HCT116 (cell line): Measurements from ENCODE around the gene ENPP5. TPM values are rescaled to one million over a fixed set of nuclear protein-coding genes. Genes with fewer than 3 reads are reported as not detected.

Experiments
- ATAC-seq: fragments of 200-7000 bp; cut with Tn5 transposase; 2 replicates; pipeline ENCODE4 v1.9.1; 2020; ENCODE audit warnings: mild to moderate bottlenecking, moderate library complexity
- BruUV-seq: library from RNA; stranded (reverse); fragments of 400-500 nt; replicated peaks from 2 replicates; lab custom pipeline; 2021; lab: Mats Ljungman, UMichigan
- CTCF ChIA-PET: fragments of 300-600 bp; sonication (Branson Sonifier 250); formaldehyde crosslinking; loops from one replicate; lab custom pipeline; 2021; ENCODE audit warnings: antibody characterized with exemption; lab: Charles Lee
- POLR2A ChIA-PET: fragments of 300-600, 350-600 bp; sonication (Branson Sonifier 250); formaldehyde crosslinking; loops from one replicate; lab custom pipeline; 2021; ENCODE audit warnings: antibody characterized with exemption; lab: Charles Lee
- RAD21 ChIA-PET, 2 experiments: fragments of 300-600 bp; sonication (Branson Sonifier 250); formaldehyde crosslinking; loops; one replicate each; lab custom pipeline; 2023; ENCODE audit warnings: low total read pairs in 2 of 2; ENCODE audit not compliant: uncharacterized antibody in 2 of 2, unreplicated experiment in 2 of 2, low non-redundant PET in 1 of 2; lab: Charles Lee
- DNase-seq: peaks from one replicate; pipeline ENCODE4 v3.0.0-alpha.2; 2010; ENCODE audit warnings: low read depth, low spot score
- H2AFZ ChIP-seq: fragments of 200-600 bp; shearing (Covaris generic), sonication (generic); 2 replicates; pipeline ENCODE4 v1.6.1; 2017; ENCODE audit warnings: low read depth, mixed run types, mixed read lengths, antibody characterized with exemption, low read length; ENCODE audit not compliant: poor library complexity, severe bottlenecking
- H3K27ac ChIP-seq: 2 replicates; pipeline ENCODE4 v1.5.1; 2012; ENCODE audit warnings: low read depth, low read length
- H3K27me3 ChIP-seq: fragments of 200-600 bp; sonication (generic); 2 replicates; pipeline ENCODE4 v1.6.1; 2016; ENCODE audit warnings: mixed run types, low read length, mixed read lengths; ENCODE audit not compliant: insufficient read depth
- H3K36me3 ChIP-seq, 2 experiments: fragments of 200-500 bp in 1 of 2; fragments of 200-600 bp in 1 of 2; sonication (Bioruptor generic) in 1 of 2; sonication (generic) in 1 of 2; 2 replicates each; pipeline versions ENCODE4 v1.5.1 to v1.6.1; 2014 to 2016; ENCODE audit warnings: low read length in 2 of 2, inconsistent platforms in 1 of 2, mixed read lengths in 1 of 2, mixed run types in 1 of 2; ENCODE audit not compliant: insufficient read depth in 2 of 2, control insufficient read depth in 1 of 2
- H3K4me1 ChIP-seq, 2 experiments: fragments of 200-600 bp in 1 of 2; sonication (generic) in 1 of 2; 2 replicates each; pipeline versions ENCODE4 v1.5.1 to v1.6.1; 2012 to 2017; ENCODE audit warnings: low read length in 2 of 2, inconsistent platforms in 1 of 2, mild to moderate bottlenecking in 1 of 2, mixed read lengths in 1 of 2, mixed run types in 1 of 2, moderate library complexity in 1 of 2; ENCODE audit not compliant: insufficient read depth in 2 of 2, control insufficient read depth in 1 of 2
- H3K4me2 ChIP-seq: fragments of 200-600 bp; sonication (generic); 2 replicates; pipeline ENCODE4 v1.6.1; 2017; ENCODE audit warnings: mixed run types, low read length, mixed read lengths
- H3K4me3 ChIP-seq, 2 experiments: fragments of 200-600 bp in 1 of 2; sonication (generic) in 1 of 2; replicated peaks in 1 of 2; 2 replicates each; pipeline ENCODE4 v1.5.1; 2011 to 2016; ENCODE audit warnings: low read length in 2 of 2, control low read depth in 1 of 2, low read depth in 1 of 2, mild to moderate bottlenecking in 1 of 2, mixed read lengths in 1 of 2, mixed run types in 1 of 2
- H3K79me2 ChIP-seq: fragments of 200-600 bp; sonication (generic); 2 replicates; pipeline ENCODE4 v1.6.1; 2017; ENCODE audit warnings: mild to moderate bottlenecking, mixed run types, low read length, moderate library complexity, mixed read lengths; ENCODE audit not compliant: insufficient read depth
- H3K9ac ChIP-seq: fragments of 200-600 bp; sonication (generic); 2 replicates; pipeline ENCODE4 v1.6.1; 2016; ENCODE audit warnings: low read length, mixed read lengths
- H3K9me2 ChIP-seq: fragments of 200-600 bp; sonication (generic), shearing (Covaris generic); 2 replicates; pipeline ENCODE4 v1.6.1; 2017; ENCODE audit warnings: mixed run types, mild to moderate bottlenecking, moderate library complexity; ENCODE audit not compliant: insufficient read depth
- H3K9me3 ChIP-seq, 2 experiments: fragments of 200-500 bp in 1 of 2; fragments of 200-600 bp in 1 of 2; sonication (Bioruptor generic) in 1 of 2; sonication (generic) in 1 of 2; 2 replicates each; pipeline ENCODE4 v1.6.1; 2014 to 2017; ENCODE audit warnings: low read length in 2 of 2, mixed read lengths in 2 of 2, inconsistent platforms in 1 of 2, low read depth in 1 of 2, mild to moderate bottlenecking in 1 of 2, mixed run types in 1 of 2, moderate library complexity in 1 of 2; ENCODE audit not compliant: control insufficient read depth in 1 of 2, insufficient read depth in 1 of 2
- H4K20me1 ChIP-seq: fragments of 200-600 bp; sonication (generic), shearing (Covaris generic); 2 replicates; pipeline ENCODE4 v1.6.1; 2017; ENCODE audit warnings: mixed run types, mild to moderate bottlenecking, moderate library complexity; ENCODE audit not compliant: insufficient read depth
- CEBPB ChIP-seq: IDR thresholded peaks from 2 replicates; pipeline ENCODE4 v1.6.1; 2012; ENCODE audit warnings: low read depth
- EGR1 ChIP-seq: IDR thresholded peaks from 2 replicates; pipeline ENCODE4 v1.6.1; 2012; ENCODE audit warnings: low read depth
- EZH2 ChIP-seq: fragments of 200-600 bp; sonication (generic); IDR thresholded peaks from 2 replicates; pipeline ENCODE4 v1.6.1; 2017; ENCODE audit warnings: antibody characterized with exemption, mixed run types
- EZH2phosphoT487 ChIP-seq: fragments of 200-600 bp; IDR thresholded peaks from 2 replicates; pipeline ENCODE4 v1.6.1; 2018; ENCODE audit warnings: antibody characterized with exemption, borderline replicate concordance
- FOSL1 ChIP-seq: IDR thresholded peaks from 2 replicates; pipeline ENCODE4 v1.6.1; 2012; ENCODE audit warnings: low read depth
- POLR2A ChIP-seq: IDR thresholded peaks from 2 replicates; pipeline ENCODE4 v1.7.0; 2011; ENCODE audit warnings: borderline replicate concordance; ENCODE audit not compliant: insufficient read depth, insufficient read length; ENCODE audit errors: extremely low read depth
- POLR2AphosphoS5 ChIP-seq: IDR thresholded peaks from 2 replicates; pipeline ENCODE4 v1.6.1; 2011; ENCODE audit warnings: mild to moderate bottlenecking, low read depth, low read length, moderate library complexity
- RAD21 ChIP-seq: IDR thresholded peaks from 2 replicates; pipeline ENCODE4 v1.6.1; 2012; ENCODE audit warnings: low read depth, mild to moderate bottlenecking
- REST ChIP-seq: IDR thresholded peaks from 2 replicates; pipeline ENCODE4 v1.6.1; 2012; ENCODE audit warnings: low read depth
- SIN3A ChIP-seq: IDR thresholded peaks from 2 replicates; pipeline ENCODE4 v1.6.1; 2012; ENCODE audit warnings: low read depth
- SP1 ChIP-seq: IDR thresholded peaks from 2 replicates; pipeline ENCODE4 v1.6.1; 2012; ENCODE audit warnings: low read depth
- TCF7L2 ChIP-seq: IDR thresholded peaks from 2 replicates; pipeline ENCODE4 v1.7.0; 2011; ENCODE audit warnings: borderline replicate concordance, inconsistent platforms; ENCODE audit not compliant: insufficient read depth, insufficient read length; ENCODE audit errors: extremely low read depth
- YY1 ChIP-seq: IDR thresholded peaks from 2 replicates; pipeline ENCODE4 v1.6.1; 2011; ENCODE audit warnings: low read length, low read depth, moderate library complexity, mild to moderate bottlenecking; ENCODE audit not compliant: insufficient replicate concordance; ENCODE audit errors: extremely low read depth
- ZFX ChIP-seq: fragments of 450-650 bp; IDR thresholded peaks from 2 replicates; pipeline ENCODE4 v1.6.1; 2017
- intact Hi-C: fragments of 100-400 bp; cut with micrococcal nuclease; formaldehyde crosslinking; loops from 2 replicates; pipeline ENCODE4 v1.10.0; 2022
- total RNA-seq: library from RNA; stranded (reverse); gene quantifications from one replicate; pipeline ENCODE4 v1.2.1, GENCODE V29; 2021; ENCODE audit not compliant: unreplicated experiment
- TF ChIP-seq, protein P1 (sequence below): IDR thresholded peaks from 2 replicates; pipeline ENCODE4 v1.6.1; 2012
- TF ChIP-seq, protein P2 (sequence below): IDR thresholded peaks from 2 replicates; pipeline ENCODE4 v1.6.1; 2011; ENCODE audit warnings: mild to moderate bottlenecking, low read length, moderate library complexity; ENCODE audit not compliant: insufficient replicate concordance; ENCODE audit errors: extremely low read depth

Gene ENPP5
- total RNA-seq, 1 experiment from 2014 or later = 4.5 TPM

DNA sequence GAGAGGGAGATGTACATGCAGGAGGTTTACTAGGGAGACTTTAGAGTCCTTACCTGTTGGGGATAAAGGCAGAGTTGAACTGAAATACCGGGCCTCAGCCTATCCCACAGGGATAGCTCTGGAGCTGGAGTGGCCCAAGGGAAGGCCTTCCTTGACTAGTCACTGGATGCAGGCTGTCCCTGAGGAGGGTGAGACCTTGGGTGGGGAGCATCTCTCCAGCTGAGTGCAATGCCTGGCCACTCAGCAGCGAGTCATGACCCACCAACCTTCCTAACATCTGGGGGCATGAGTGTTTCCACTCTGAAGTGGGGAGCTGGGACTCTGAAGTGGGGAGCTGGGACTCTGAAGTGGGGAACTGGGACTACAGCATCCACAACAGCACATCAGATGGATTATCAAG is 46.1 kb upstream of the ENPP5 start:
- CTCF ChIA-PET = no interaction called here
- no peaks in the 10 kb centered on the region for H3K36me3 ChIP-seq
- intact Hi-C loops = no loop called here
- RAD21 ChIA-PET = no interaction called here
- no peak overlapping the region for H3K4me3 ChIP-seq
- H3K27ac ChIP-seq = no peak overlapping the region
- POLR2A ChIA-PET = no interaction called here
- H3K9me3 ChIP-seq = no peaks in the 10 kb centered on the region
- no peak for TF ChIP-seq POLR2A
- no peak for TF ChIP-seq POLR2AphosphoS5
- no peak for TF ChIP-seq EZH2phosphoT487
- TF ChIP-seq, protein P1, sequence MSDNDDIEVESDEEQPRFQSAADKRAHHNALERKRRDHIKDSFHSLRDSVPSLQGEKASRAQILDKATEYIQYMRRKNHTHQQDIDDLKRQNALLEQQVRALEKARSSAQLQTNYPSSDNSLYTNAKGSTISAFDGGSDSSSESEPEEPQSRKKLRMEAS = no peak
- no peak for TF ChIP-seq ZFX
- no peak for TF ChIP-seq EGR1
- TF ChIP-seq RAD21 = no peak
- TF ChIP-seq YY1 = no peak
- TF ChIP-seq, protein P2, sequence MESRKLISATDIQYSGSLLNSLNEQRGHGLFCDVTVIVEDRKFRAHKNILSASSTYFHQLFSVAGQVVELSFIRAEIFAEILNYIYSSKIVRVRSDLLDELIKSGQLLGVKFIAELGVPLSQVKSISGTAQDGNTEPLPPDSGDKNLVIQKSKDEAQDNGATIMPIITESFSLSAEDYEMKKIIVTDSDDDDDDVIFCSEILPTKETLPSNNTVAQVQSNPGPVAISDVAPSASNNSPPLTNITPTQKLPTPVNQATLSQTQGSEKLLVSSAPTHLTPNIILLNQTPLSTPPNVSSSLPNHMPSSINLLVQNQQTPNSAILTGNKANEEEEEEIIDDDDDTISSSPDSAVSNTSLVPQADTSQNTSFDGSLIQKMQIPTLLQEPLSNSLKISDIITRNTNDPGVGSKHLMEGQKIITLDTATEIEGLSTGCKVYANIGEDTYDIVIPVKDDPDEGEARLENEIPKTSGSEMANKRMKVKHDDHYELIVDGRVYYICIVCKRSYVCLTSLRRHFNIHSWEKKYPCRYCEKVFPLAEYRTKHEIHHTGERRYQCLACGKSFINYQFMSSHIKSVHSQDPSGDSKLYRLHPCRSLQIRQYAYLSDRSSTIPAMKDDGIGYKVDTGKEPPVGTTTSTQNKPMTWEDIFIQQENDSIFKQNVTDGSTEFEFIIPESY = no peak
- TF ChIP-seq REST = no peak
- TF ChIP-seq SIN3A = no peak
- TF ChIP-seq TCF7L2 = no peak
- TF ChIP-seq FOSL1 = no peak
- TF ChIP-seq EZH2 = no peak
- TF ChIP-seq CEBPB = no peak
- no peak for TF ChIP-seq SP1
- TF ChIP-seq, all 23 proteins: peak for 0
- Histone ChIP-seq H3K79me2 (no peaks in the 10 kb centered on the region), H2AFZ (no peak overlapping the region), H3K27me3 (0 out of 2 replicates have a peak, but pooled peaks cover 4% of the 10 kb centered on the region), H3K4me1 (no peaks in the 10 kb centered on the region), H3K9me2 (no peaks in the 10 kb centered on the region), H4K20me1 (no peaks in the 10 kb centered on the region), H3K4me2 (no peak overlapping the region), H3K9ac (no peak overlapping the region)
- no peak for ATAC-seq
- no TSS peak for BruUV-seq
- no peak for DNase-seq
